Ovary (tissue), 3 donors: ENCODE measurements around the gene ZMYND10.

Source experiments
- CTCF ChIP-seq, 3 donors: fragments of 450-650 bp in 2 of 3; fragments of 200-600 bp in 1 of 3; IDR thresholded peaks; one replicate each; pipeline versions ENCODE4 v1.5.1 to v1.8.0; 2016 to 2022; ENCODE audit warnings: antibody characterized with exemption in 3 of 3, mild to moderate bottlenecking in 1 of 3
- EP300 ChIP-seq: sonication (generic); formaldehyde crosslinking; IDR thresholded peaks from one replicate; pipeline ENCODE4 v1.6.1; 2017; ENCODE audit warnings: antibody characterized with exemption
- POLR2A ChIP-seq: fragments of 450-650 bp; IDR thresholded peaks from one replicate; pipeline ENCODE4 v1.6.1; 2017; ENCODE audit warnings: antibody characterized with exemption, mild to moderate bottlenecking, moderate library complexity
- donor health status: DM: no; HTN: no; CAD: no.

GRCh38 chr3:50378757-50379156, 33.2 kb upstream of the ZMYND10 start:
- TF ChIP-seq CTCF (IDR thresholded peaks at IDR 0.05) (no peak), EP300 (no peak), POLR2A (no peak)
